ENCODE results near the gene FSTL4.

FSTL4 gene

DNA sequence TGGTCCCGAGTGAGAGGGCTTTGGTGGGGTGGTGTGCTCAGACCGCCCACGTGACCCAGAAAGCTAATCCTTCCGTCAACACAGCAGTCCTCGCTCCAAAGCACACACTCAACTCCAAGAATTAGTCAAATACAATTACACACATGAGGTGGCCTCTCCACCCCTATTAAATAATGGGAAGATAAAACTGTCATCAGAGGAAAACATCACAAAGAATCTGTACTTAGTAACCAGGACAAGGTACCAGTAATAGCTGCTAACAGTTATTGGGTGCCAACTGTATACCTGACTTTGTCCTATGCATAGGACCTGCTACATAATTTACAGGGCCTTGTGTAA lies 337.8 kb downstream of the FSTL4 start:
- no peaks in the 10 kb centered on the region for H3K9me3 ChIP-seq (ENCODE audit: insufficient read depth, low read length, severe bottlenecking)
- no peaks in the 10 kb centered on the region for H3K36me3 ChIP-seq (ENCODE audit: insufficient read depth, low read length)
- ATAC-seq (ENCODE audit: insufficient read depth, low read depth) (no peak), DNase-seq (no peak)
- TF ChIP-seq, protein P1, sequence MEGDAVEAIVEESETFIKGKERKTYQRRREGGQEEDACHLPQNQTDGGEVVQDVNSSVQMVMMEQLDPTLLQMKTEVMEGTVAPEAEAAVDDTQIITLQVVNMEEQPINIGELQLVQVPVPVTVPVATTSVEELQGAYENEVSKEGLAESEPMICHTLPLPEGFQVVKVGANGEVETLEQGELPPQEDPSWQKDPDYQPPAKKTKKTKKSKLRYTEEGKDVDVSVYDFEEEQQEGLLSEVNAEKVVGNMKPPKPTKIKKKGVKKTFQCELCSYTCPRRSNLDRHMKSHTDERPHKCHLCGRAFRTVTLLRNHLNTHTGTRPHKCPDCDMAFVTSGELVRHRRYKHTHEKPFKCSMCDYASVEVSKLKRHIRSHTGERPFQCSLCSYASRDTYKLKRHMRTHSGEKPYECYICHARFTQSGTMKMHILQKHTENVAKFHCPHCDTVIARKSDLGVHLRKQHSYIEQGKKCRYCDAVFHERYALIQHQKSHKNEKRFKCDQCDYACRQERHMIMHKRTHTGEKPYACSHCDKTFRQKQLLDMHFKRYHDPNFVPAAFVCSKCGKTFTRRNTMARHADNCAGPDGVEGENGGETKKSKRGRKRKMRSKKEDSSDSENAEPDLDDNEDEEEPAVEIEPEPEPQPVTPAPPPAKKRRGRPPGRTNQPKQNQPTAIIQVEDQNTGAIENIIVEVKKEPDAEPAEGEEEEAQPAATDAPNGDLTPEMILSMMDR (IDR thresholded peaks at IDR 0.05; ENCODE audit: borderline replicate concordance, extremely low read depth, low read length, poor library complexity, severe bottlenecking) = no peak
- TF ChIP-seq EZH2 (IDR thresholded peaks at IDR 0.05; ENCODE audit: borderline replicate concordance, low read depth, low read length, severe bottlenecking) = no peak
- no peak overlapping the region for H3K4me2 ChIP-seq (ENCODE audit: insufficient read depth, low read length)
- H3K27ac ChIP-seq (ENCODE audit: low read length) = no peak overlapping the region
- no peaks in the 10 kb centered on the region for H3K27me3 ChIP-seq (ENCODE audit: insufficient read depth, low read length, poor library complexity)
- H4K20me1 ChIP-seq (ENCODE audit: insufficient read depth, low read length) = no peaks in the 10 kb centered on the region
- no peak overlapping the region for H3K9ac ChIP-seq (ENCODE audit: low read depth, low read length)
- H2AFZ ChIP-seq (ENCODE audit: low read depth, low read length) = no peak overlapping the region
- no peaks in the 10 kb centered on the region for H3K79me2 ChIP-seq (ENCODE audit: insufficient read depth, low read length)
- H3K4me3 ChIP-seq (ENCODE audit: low read depth in 1 of 2, low read length in 2 of 2) = no peak overlapping the region
- no peaks in the 10 kb centered on the region for H3K4me1 ChIP-seq (ENCODE audit: insufficient read depth, low read length)

DNA sequence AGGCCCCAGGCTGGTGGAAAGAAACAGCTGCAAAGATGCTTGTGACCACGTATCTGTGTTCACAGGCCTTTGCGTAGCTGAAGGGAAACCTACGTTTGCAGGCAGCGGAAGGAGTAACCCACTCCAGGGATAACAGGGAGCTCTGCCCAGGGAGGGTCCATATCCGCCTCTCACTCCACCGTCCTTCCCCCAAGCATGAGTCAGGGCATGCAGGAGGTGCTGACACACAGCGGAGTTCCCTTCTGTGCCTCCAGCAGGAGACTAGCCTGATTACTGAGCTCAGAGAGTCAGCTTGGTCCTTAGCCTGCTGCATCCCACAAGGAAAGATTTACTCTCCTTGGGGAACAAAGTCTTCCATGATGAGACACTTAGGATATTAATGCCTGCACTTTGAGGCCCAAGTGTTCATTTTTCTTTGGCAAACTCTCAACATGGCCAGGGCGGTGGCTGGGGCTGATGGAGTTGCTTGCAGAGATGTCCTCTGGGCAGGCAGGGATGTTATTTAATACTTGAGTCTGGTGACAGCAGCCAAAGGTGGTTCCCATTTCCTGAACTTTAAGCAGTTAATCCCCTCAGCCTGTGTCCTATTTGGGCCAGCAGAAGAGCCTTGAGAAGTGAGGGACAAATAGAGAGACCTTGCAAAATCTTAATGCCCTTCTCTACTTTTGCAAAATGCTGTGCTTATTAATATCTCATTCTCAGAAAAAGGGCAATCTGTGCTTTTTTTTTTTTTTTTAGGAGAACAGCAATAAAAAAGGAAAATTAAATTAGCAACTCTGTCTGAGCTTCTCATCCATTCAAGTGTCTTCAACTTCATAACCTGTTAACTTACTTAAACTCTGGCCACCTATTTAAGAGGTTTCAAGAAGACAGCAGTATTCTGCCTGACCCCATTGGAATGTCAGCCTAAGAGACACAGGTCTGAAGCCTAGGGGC lies 338.4 kb downstream of the FSTL4 start:
- H2AFZ ChIP-seq (ENCODE audit: low read depth, low read length) = no peak overlapping the region
- no peak overlapping the region for H3K27ac ChIP-seq (ENCODE audit: low read length)
- ATAC-seq (ENCODE audit: insufficient read depth, low read depth) (no peak; the same call in 2 of the 3 replicates), DNase-seq (no peak)
- H3K27me3 ChIP-seq (ENCODE audit: insufficient read depth, low read length, poor library complexity) = no peaks in the 10 kb centered on the region
- H3K4me1 ChIP-seq (ENCODE audit: insufficient read depth, low read length) = no peaks in the 10 kb centered on the region
- H3K36me3 ChIP-seq (ENCODE audit: insufficient read depth, low read length) = no peaks in the 10 kb centered on the region
- H3K79me2 ChIP-seq (ENCODE audit: insufficient read depth, low read length) = no peaks in the 10 kb centered on the region
- H3K9me3 ChIP-seq (ENCODE audit: insufficient read depth, low read length, severe bottlenecking) = no peaks in the 10 kb centered on the region
- no peak for TF ChIP-seq EZH2 (IDR thresholded peaks at IDR 0.05; ENCODE audit: borderline replicate concordance, low read depth, low read length, severe bottlenecking)
- TF ChIP-seq, protein P1 (IDR thresholded peaks at IDR 0.05; ENCODE audit: borderline replicate concordance, extremely low read depth, low read length, poor library complexity, severe bottlenecking) = no peak
- no peak overlapping the region for H3K4me2 ChIP-seq (ENCODE audit: insufficient read depth, low read length)
- no peak overlapping the region for H3K9ac ChIP-seq (ENCODE audit: low read depth, low read length)
- no peaks in the 10 kb centered on the region for H4K20me1 ChIP-seq (ENCODE audit: insufficient read depth, low read length)
- no peak overlapping the region for H3K4me3 ChIP-seq (ENCODE audit: low read depth in 1 of 2, low read length in 2 of 2)

DNA sequence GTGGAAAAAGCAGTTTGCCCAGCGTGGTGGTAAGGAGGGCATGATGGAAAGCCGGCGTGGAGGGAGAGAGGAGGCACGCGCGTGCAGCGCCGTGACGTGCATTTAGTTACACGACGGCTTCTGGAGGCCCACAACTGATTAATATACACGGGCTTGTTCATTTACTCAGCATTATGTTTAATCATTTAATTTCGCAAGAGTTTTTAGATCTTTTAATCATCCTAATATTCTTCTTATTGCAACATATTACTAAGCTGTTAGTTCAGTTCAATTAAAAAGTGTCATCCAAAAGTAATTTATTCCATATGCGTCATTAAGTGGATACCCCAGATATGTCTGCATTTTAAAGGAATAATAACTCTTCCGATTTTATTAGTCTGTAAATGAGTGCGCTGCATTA lies 340.0 kb downstream of the FSTL4 start:
- no peak for ATAC-seq (ENCODE audit: insufficient read depth, low read depth)
- TF ChIP-seq EZH2 (IDR thresholded peaks at IDR 0.05; ENCODE audit: borderline replicate concordance, low read depth, low read length, severe bottlenecking) = no peak
- TF ChIP-seq, protein P1 (IDR thresholded peaks at IDR 0.05; ENCODE audit: borderline replicate concordance, extremely low read depth, low read length, poor library complexity, severe bottlenecking) = no peak
- Histone ChIP-seq H3K9ac (ENCODE audit: low read depth, low read length) (no peak overlapping the region), H3K79me2 (ENCODE audit: insufficient read depth, low read length) (no peaks in the 10 kb centered on the region), H3K4me1 (ENCODE audit: insufficient read depth, low read length) (no peaks in the 10 kb centered on the region), H3K27ac (ENCODE audit: low read length) (no peak overlapping the region), H3K27me3 (ENCODE audit: insufficient read depth, low read length, poor library complexity) (no peaks in the 10 kb centered on the region), H3K4me2 (ENCODE audit: insufficient read depth, low read length) (no peak overlapping the region), H3K36me3 (ENCODE audit: insufficient read depth, low read length) (no peaks in the 10 kb centered on the region), H4K20me1 (ENCODE audit: insufficient read depth, low read length) (no peaks in the 10 kb centered on the region), H3K9me3 (ENCODE audit: insufficient read depth, low read length, severe bottlenecking) (no peaks in the 10 kb centered on the region), H2AFZ (ENCODE audit: low read depth, low read length) (no peak overlapping the region), H3K4me3 (ENCODE audit: low read depth in 1 of 2, low read length in 2 of 2) (no peak overlapping the region)
- DNase-seq = no peak
